Keratinocyte (primary cell): Measurements from ENCODE around the gene TBX18.

ENCODE experiments used
- EZH2 ChIP-seq: IDR thresholded peaks from one replicate; pipeline ENCODE4 v1.6.1; 2012; ENCODE audit warnings: inconsistent platforms, mild to moderate bottlenecking, low read length, moderate library complexity
- TF ChIP-seq, protein P1 (sequence below), 3 experiments: IDR thresholded peaks in 1 of 3; conservative IDR thresholded peaks in 1 of 3; optimal IDR thresholded peaks in 1 of 3; 2 replicates in 2 of 3; 3 replicates in 1 of 3; pipeline versions ENCODE3 to v1.5.1; 2011; ENCODE audit warnings: low read length in 3 of 3, mild to moderate bottlenecking in 3 of 3, moderate library complexity in 2 of 3, control low read depth in 1 of 3, inconsistent platforms in 1 of 3; ENCODE audit not compliant: insufficient read depth in 2 of 3; ENCODE audit errors: extremely low read depth in 1 of 3

DNA sequence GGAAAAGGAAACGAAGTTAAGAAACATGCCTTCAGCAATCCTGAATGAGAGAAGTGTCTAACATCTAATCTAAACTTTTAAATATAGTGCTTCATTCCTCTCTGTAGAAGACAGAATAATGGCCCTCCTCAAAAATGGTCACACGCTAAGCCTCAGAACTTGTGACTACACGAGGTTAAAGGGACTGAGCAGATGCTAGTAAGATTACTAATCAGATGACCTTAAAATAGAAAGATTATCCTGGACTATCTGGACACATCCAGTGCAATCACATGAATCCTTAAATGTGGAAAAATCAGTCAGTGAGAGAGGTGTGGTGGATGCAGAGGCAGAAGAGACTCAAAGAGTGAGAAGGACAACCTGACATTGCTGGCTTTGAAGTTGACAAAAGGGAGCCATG, 126.1 kb downstream of the TBX18 start:
- TF ChIP-seq, protein P1, sequence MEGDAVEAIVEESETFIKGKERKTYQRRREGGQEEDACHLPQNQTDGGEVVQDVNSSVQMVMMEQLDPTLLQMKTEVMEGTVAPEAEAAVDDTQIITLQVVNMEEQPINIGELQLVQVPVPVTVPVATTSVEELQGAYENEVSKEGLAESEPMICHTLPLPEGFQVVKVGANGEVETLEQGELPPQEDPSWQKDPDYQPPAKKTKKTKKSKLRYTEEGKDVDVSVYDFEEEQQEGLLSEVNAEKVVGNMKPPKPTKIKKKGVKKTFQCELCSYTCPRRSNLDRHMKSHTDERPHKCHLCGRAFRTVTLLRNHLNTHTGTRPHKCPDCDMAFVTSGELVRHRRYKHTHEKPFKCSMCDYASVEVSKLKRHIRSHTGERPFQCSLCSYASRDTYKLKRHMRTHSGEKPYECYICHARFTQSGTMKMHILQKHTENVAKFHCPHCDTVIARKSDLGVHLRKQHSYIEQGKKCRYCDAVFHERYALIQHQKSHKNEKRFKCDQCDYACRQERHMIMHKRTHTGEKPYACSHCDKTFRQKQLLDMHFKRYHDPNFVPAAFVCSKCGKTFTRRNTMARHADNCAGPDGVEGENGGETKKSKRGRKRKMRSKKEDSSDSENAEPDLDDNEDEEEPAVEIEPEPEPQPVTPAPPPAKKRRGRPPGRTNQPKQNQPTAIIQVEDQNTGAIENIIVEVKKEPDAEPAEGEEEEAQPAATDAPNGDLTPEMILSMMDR (optimal IDR thresholded peaks at IDR 0.05 in 1 of 3, IDR thresholded peaks at IDR 0.05 in 1 of 3, conservative IDR thresholded peaks at IDR 0.05 in 1 of 3; ENCODE audit: extremely low read depth in 1 of 3, insufficient read depth in 2 of 3, low read length in 3 of 3), result no peak
- no peak for TF ChIP-seq EZH2
